ENCODE data around the gene WDR7. TPM values are rescaled to one million over a fixed set of nuclear protein-coding genes. Genes with fewer than 3 reads are reported as not detected.
A peak's percentile ranks its signal among the peaks of the same experiment; 100 is the strongest.

WDR7 gene
- total RNA-seq, 6 donors from 2014 or later: 17.8 to 58.7 (median 26.7) TPM

GRCh38 chr18:56935434-56936040 lies 284.4 kb downstream of the WDR7 start:
- no peak for TF ChIP-seq POLR2AphosphoS5 (IDR thresholded peaks at IDR 0.05)
- TF ChIP-seq POLR2A (IDR thresholded peaks at IDR 0.05): no peak
- no peak for TF ChIP-seq CTCF (IDR thresholded peaks at IDR 0.05)
- no peak for TF ChIP-seq EP300 (IDR thresholded peaks at IDR 0.05)
- 89 to 96% methylated on average over 10 of the region's 10 CpGs for WGBS, 2 donors
- no peak overlapping the region for H3K4me3 ChIP-seq
- DNase-seq (peak in 1 of 2 donors; percentile 35), ATAC-seq (ENCODE audit: low FRiP score in 2 of 2) (no peak)
- H3K27ac ChIP-seq: no peak overlapping the region
- H3K9me3 ChIP-seq: no peaks in the 10 kb centered on the region
- peaks cover 0 to 19% (median 0%) of the 10 kb centered on the region in 4 donors for H3K36me3 ChIP-seq
- no peaks in the 10 kb centered on the region for H3K4me1 ChIP-seq
- no peaks in the 10 kb centered on the region for H3K27me3 ChIP-seq

- H3K27me3 ChIP-seq: no peaks in the 10 kb centered on the region
- H3K27ac ChIP-seq: no peak overlapping the region
- peaks cover 0 to 19% (median 0%) of the 10 kb centered on the region in 4 donors for H3K36me3 ChIP-seq
- 88 to 92% methylated on average over 1 of the region's 1 CpG for WGBS, 2 donors
- no peaks in the 10 kb centered on the region for H3K4me1 ChIP-seq
- DNase-seq (no peak), ATAC-seq (ENCODE audit: low FRiP score in 2 of 2) (no peak)
- H3K4me3 ChIP-seq: no peak overlapping the region
- H3K9me3 ChIP-seq: no peaks in the 10 kb centered on the region
- TF ChIP-seq CTCF (IDR thresholded peaks at IDR 0.05): no peak
- no peak for TF ChIP-seq POLR2AphosphoS5 (IDR thresholded peaks at IDR 0.05)
- TF ChIP-seq EP300 (IDR thresholded peaks at IDR 0.05): no peak
- no peak for TF ChIP-seq POLR2A (IDR thresholded peaks at IDR 0.05)
These were observed 285.3 kb downstream of the WDR7 start for GRCh38 chr18:56936457-56936856.

GRCh38 chr18:56937874-56938430 lies 286.8 kb downstream of the WDR7 start:
- H3K36me3 ChIP-seq: peaks cover 0 to 19% (median 0%) of the 10 kb centered on the region in 4 donors
- WGBS, 2 donors: 70 to 78% methylated on average over 3 of the region's 3 CpGs
- H3K4me1 ChIP-seq: no peaks in the 10 kb centered on the region
- no peaks in the 10 kb centered on the region for H3K27me3 ChIP-seq
- ATAC-seq (ENCODE audit: low FRiP score in 2 of 2): no peak
- TF ChIP-seq EP300 (IDR thresholded peaks at IDR 0.05) (no peak), POLR2AphosphoS5 (IDR thresholded peaks at IDR 0.05) (no peak), POLR2A (IDR thresholded peaks at IDR 0.05) (no peak), CTCF (IDR thresholded peaks at IDR 0.05) (no peak)
- H3K9me3 ChIP-seq: no peaks in the 10 kb centered on the region
- no peak overlapping the region for H3K27ac ChIP-seq
- no peak for DNase-seq
- no peak overlapping the region for H3K4me3 ChIP-seq

- Histone ChIP-seq H3K9me3 (no peaks in the 10 kb centered on the region), H3K4me3 (no peak overlapping the region), H3K27me3 (no peaks in the 10 kb centered on the region), H3K36me3 (no peaks in the 10 kb centered on the region), H3K27ac (no peak overlapping the region), H3K4me1 (no peaks in the 10 kb centered on the region)
- no peak for ATAC-seq (ENCODE audit: low FRiP score in 2 of 2)
- TF ChIP-seq POLR2AphosphoS5 (IDR thresholded peaks at IDR 0.05): no peak
- TF ChIP-seq EP300 (IDR thresholded peaks at IDR 0.05): no peak
- TF ChIP-seq CTCF (IDR thresholded peaks at IDR 0.05): no peak
- TF ChIP-seq POLR2A (IDR thresholded peaks at IDR 0.05): no peak
- WGBS, 2 donors: 97% methylated on average over 4 of the region's 4 CpGs
- no peak for DNase-seq
These were observed 294.3 kb downstream of the WDR7 start for GRCh38 chr18:56945171-56946083.
